ENCODE data around the gene CTAGE9. TPM values are rescaled to one million over a fixed set of nuclear protein-coding genes. Genes with fewer than 3 reads are reported as not detected.

Gene CTAGE9
- total RNA-seq, 1 donor from 2014 or later: not detected

DNA sequence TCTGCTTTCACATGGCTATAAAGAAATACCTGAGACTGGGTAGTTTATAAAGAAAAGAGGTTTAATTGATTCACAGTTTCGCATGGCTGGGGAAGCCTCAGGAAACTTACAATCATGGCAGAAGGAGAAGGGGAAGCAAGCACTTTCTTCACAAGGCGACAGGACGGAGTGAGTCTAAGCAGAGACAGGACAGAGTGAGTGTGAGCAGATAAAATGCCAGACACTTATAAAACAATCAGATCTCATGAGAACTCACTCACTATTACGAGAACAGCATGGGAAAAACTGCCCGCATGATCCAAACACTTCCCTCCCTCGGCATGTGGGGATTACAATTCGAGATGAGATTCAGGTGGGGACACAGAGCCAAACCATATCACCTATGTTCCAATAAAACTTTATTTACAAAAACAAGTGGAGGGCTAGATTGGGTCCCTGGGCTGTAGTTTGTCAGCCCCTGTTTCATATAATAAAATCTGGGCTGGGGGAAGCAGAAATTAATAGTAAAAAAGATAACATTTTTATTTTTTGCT, 37.1 kb upstream of the CTAGE9 start:
- H3K36me3 ChIP-seq (ENCODE audit: insufficient read depth, low read length): no peaks in the 10 kb centered on the region
- H3K4me3 ChIP-seq (ENCODE audit: insufficient read depth, low read depth, low read length): no peak overlapping the region
- H3K36me3 Mint-ChIP-seq (ENCODE audit: low read depth, unreplicated experiment): no peaks in the 10 kb centered on the region
- H3K4me1 Mint-ChIP-seq (ENCODE audit: low read depth, unreplicated experiment): no peaks in the 10 kb centered on the region
- FAIRE-seq (no peak), DNase-seq (ENCODE audit: low read depth) (no peak)
- H3K79me2 ChIP-seq (ENCODE audit: insufficient read depth, low read length): no peaks in the 10 kb centered on the region
- no peak overlapping the region for H3K27ac Mint-ChIP-seq (ENCODE audit: unreplicated experiment)
- no peak overlapping the region for H3K27ac ChIP-seq (ENCODE audit: low read depth, low read length)
- no peak overlapping the region for H3K9ac ChIP-seq (ENCODE audit: low read length)
- H3K27me3 Mint-ChIP-seq (ENCODE audit: low read depth, unreplicated experiment): no peaks in the 10 kb centered on the region
- H3K4me2 ChIP-seq (ENCODE audit: low read length): no peak overlapping the region
- H3K4me3 Mint-ChIP-seq (ENCODE audit: unreplicated experiment): no peak overlapping the region
- H2AFZ ChIP-seq (ENCODE audit: low read depth, low read length): no peak overlapping the region
- H4K20me1 ChIP-seq (ENCODE audit: insufficient read depth, low read length): no peaks in the 10 kb centered on the region
- no peaks in the 10 kb centered on the region for H3K4me1 ChIP-seq (ENCODE audit: insufficient read depth, low read length)
- H3K9me3 Mint-ChIP-seq (ENCODE audit: unreplicated experiment): no peaks in the 10 kb centered on the region
- no peaks in the 10 kb centered on the region for H3K27me3 ChIP-seq (ENCODE audit: insufficient read depth, low read length)
- H3K9me3 ChIP-seq (ENCODE audit: insufficient read depth, low read depth, low read length): no peaks in the 10 kb centered on the region
- TF ChIP-seq, protein P1, sequence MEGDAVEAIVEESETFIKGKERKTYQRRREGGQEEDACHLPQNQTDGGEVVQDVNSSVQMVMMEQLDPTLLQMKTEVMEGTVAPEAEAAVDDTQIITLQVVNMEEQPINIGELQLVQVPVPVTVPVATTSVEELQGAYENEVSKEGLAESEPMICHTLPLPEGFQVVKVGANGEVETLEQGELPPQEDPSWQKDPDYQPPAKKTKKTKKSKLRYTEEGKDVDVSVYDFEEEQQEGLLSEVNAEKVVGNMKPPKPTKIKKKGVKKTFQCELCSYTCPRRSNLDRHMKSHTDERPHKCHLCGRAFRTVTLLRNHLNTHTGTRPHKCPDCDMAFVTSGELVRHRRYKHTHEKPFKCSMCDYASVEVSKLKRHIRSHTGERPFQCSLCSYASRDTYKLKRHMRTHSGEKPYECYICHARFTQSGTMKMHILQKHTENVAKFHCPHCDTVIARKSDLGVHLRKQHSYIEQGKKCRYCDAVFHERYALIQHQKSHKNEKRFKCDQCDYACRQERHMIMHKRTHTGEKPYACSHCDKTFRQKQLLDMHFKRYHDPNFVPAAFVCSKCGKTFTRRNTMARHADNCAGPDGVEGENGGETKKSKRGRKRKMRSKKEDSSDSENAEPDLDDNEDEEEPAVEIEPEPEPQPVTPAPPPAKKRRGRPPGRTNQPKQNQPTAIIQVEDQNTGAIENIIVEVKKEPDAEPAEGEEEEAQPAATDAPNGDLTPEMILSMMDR (IDR thresholded peaks at IDR 0.05; ENCODE audit: insufficient read depth, low read depth, low read length): no peak
- no peak for TF ChIP-seq EZH2 (IDR thresholded peaks at IDR 0.05; ENCODE audit: insufficient read depth, low read length)

DNA sequence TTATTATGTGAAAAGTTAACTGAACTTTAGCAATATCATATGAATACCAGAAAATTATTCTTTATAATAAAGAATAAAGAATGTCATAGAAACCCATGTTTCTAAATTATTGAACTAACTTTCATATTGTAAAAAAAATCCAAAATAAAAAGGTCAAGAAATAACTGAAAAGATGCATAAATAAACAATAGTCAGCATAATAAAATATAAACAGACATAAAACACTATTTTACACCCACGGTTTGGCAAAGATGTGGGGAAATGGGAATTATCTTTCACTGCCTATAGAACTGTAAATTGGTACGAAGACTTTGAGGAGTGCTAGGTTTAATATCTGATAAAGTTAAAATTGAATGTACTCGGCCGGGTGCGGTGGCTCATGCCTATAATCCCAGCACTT, 34.7 kb upstream of the CTAGE9 start:
- Histone ChIP-seq H3K9ac (ENCODE audit: low read length) (no peak overlapping the region), H3K27me3 (ENCODE audit: insufficient read depth, low read length) (no peaks in the 10 kb centered on the region), H3K27ac (ENCODE audit: low read depth, low read length) (no peak overlapping the region), H2AFZ (ENCODE audit: low read depth, low read length) (no peak overlapping the region), H3K4me1 (ENCODE audit: insufficient read depth, low read length) (no peaks in the 10 kb centered on the region), H3K9me3 (ENCODE audit: insufficient read depth, low read depth, low read length) (no peaks in the 10 kb centered on the region), H3K36me3 (ENCODE audit: insufficient read depth, low read length) (no peaks in the 10 kb centered on the region), H4K20me1 (ENCODE audit: insufficient read depth, low read length) (no peaks in the 10 kb centered on the region), H3K4me2 (ENCODE audit: low read length) (no peak overlapping the region), H3K4me3 (ENCODE audit: insufficient read depth, low read depth, low read length) (no peak overlapping the region), H3K79me2 (ENCODE audit: insufficient read depth, low read length) (no peaks in the 10 kb centered on the region)
- no peak for TF ChIP-seq EZH2 (IDR thresholded peaks at IDR 0.05; ENCODE audit: insufficient read depth, low read length)
- TF ChIP-seq, protein P1 (IDR thresholded peaks at IDR 0.05; ENCODE audit: insufficient read depth, low read depth, low read length): no peak
- no peaks in the 10 kb centered on the region for H3K36me3 Mint-ChIP-seq (ENCODE audit: low read depth, unreplicated experiment)
- no peak for FAIRE-seq
- H3K27ac Mint-ChIP-seq (ENCODE audit: unreplicated experiment): no peak overlapping the region
- no peaks in the 10 kb centered on the region for H3K9me3 Mint-ChIP-seq (ENCODE audit: unreplicated experiment)
- H3K27me3 Mint-ChIP-seq (ENCODE audit: low read depth, unreplicated experiment): no peaks in the 10 kb centered on the region
- no peak for DNase-seq (ENCODE audit: low read depth)
- H3K4me1 Mint-ChIP-seq (ENCODE audit: low read depth, unreplicated experiment): no peaks in the 10 kb centered on the region
- H3K4me3 Mint-ChIP-seq (ENCODE audit: unreplicated experiment): no peak overlapping the region

DNA sequence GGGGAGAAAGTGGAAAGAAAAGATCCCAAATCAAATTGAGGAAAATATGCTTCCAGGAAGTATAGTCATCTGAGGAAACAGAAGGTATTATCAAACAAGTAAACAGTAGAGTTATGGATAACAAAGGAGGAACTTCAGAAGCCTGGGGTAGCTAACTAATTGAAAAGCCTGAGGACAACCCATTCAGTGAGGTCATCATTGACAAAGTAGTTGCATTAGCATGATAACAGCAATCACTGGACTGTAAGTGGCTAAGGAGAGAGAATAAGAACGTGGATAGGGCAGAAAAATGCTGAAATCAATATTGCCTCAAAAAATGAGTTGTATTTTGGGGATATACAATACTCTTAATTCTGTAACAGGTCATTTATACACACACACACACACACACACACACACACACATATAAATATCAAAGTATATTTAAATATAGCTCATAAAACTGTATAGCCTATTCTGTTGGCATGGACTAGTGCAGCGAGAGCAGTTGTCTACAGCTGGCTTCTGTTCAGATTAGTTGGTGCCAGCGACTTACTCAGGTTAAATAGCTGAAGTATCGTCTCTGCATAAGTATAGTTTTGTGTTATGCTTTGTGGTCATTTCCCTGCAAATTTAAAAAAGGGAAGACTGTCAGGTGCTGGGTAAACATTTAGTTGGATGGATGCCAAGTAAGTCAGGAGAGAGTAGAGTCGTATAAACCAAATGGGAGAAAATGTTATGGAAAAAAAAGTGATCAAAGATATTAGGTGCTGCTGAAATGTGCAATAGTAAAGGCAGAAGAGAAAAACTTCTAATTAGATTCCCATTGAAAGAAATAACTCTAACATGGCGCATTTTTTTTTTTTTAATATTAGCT, 33.8 kb upstream of the CTAGE9 start:
- Mint-ChIP-seq H3K4me1 (ENCODE audit: low read depth, unreplicated experiment) (no peaks in the 10 kb centered on the region), H3K9me3 (ENCODE audit: unreplicated experiment) (no peaks in the 10 kb centered on the region), H3K36me3 (ENCODE audit: low read depth, unreplicated experiment) (no peaks in the 10 kb centered on the region), H3K27me3 (ENCODE audit: low read depth, unreplicated experiment) (no peaks in the 10 kb centered on the region), H3K4me3 (ENCODE audit: unreplicated experiment) (no peak overlapping the region), H3K27ac (ENCODE audit: unreplicated experiment) (no peak overlapping the region)
- no peak overlapping the region for H3K4me2 ChIP-seq (ENCODE audit: low read length)
- DNase-seq (ENCODE audit: low read depth) (no peak), FAIRE-seq (no peak)
- H4K20me1 ChIP-seq (ENCODE audit: insufficient read depth, low read length): no peaks in the 10 kb centered on the region
- H3K9me3 ChIP-seq (ENCODE audit: insufficient read depth, low read depth, low read length): no peaks in the 10 kb centered on the region
- no peak overlapping the region for H2AFZ ChIP-seq (ENCODE audit: low read depth, low read length)
- peaks cover 3% of the 10 kb centered on the region for H3K4me1 ChIP-seq (ENCODE audit: insufficient read depth, low read length)
- H3K4me3 ChIP-seq (ENCODE audit: insufficient read depth, low read depth, low read length): no peak overlapping the region
- TF ChIP-seq, protein P1 (IDR thresholded peaks at IDR 0.05; ENCODE audit: insufficient read depth, low read depth, low read length): no peak
- TF ChIP-seq EZH2 (IDR thresholded peaks at IDR 0.05; ENCODE audit: insufficient read depth, low read length): no peak
- H3K27ac ChIP-seq (ENCODE audit: low read depth, low read length): no peak overlapping the region
- no peaks in the 10 kb centered on the region for H3K36me3 ChIP-seq (ENCODE audit: insufficient read depth, low read length)
- H3K27me3 ChIP-seq (ENCODE audit: insufficient read depth, low read length): no peaks in the 10 kb centered on the region
- H3K9ac ChIP-seq (ENCODE audit: low read length): no peak overlapping the region
- H3K79me2 ChIP-seq (ENCODE audit: insufficient read depth, low read length): no peaks in the 10 kb centered on the region
